GM12878 (cell line): ENCODE measurements around the gene PKLR. TPM values are rescaled to one million over a fixed set of nuclear protein-coding genes. Genes with fewer than 3 reads are reported as not detected.

Source experiments
- ATAC-seq: fragments of 200-7000 bp; cut with Tn5 transposase; 3 replicates; pipeline ENCODE4 v1.9.1; 2020; ENCODE audit warnings: mild to moderate bottlenecking, moderate library complexity
- BruUV-seq: library from RNA; stranded (reverse); fragments of 400-500 nt; replicated peaks from 2 replicates; lab custom pipeline; 2021; lab: Mats Ljungman, UMichigan
- CTCF ChIA-PET: fragments of 300-600 bp; sonication (Branson Sonifier 250); formaldehyde crosslinking; extraction: SDS; loops from one replicate; lab custom pipeline; 2021; ENCODE audit warnings: inconsistent platforms; lab: Yijun Ruan, JAX
- POLR2A ChIA-PET: fragments of 350-600 bp; formaldehyde crosslinking; extraction: SDS; loops from one replicate; lab custom pipeline; 2021; ENCODE audit warnings: inconsistent platforms; lab: Charles Lee
- RAD21 ChIA-PET: fragments of 300-600 bp; sonication (Branson Sonifier 250); formaldehyde crosslinking; loops from one replicate; lab custom pipeline; 2023; ENCODE audit warnings: antibody characterized with exemption; ENCODE audit not compliant: unreplicated experiment; lab: Charles Lee
- SMC1A ChIA-PET: fragments of 300-600 bp; sonication (Branson Sonifier 250); formaldehyde crosslinking; loops from one replicate; lab custom pipeline; 2023; ENCODE audit not compliant: unreplicated experiment, uncharacterized antibody; lab: Charles Lee
- DNase-seq: peaks from one replicate; pipeline ENCODE4 v3.0.0-alpha.2; 2011; ENCODE audit warnings: low read depth, low spot score
- FAIRE-seq: peaks from 3 replicates; lab custom pipeline; 2011; peaks lifted over from hg19 to GRCh38; lab: Jason Lieb, UNC
- H2AFZ ChIP-seq: 2 replicates; pipeline ENCODE4 v1.6.0; 2011; ENCODE audit warnings: low read depth, low read length, control low read depth; ENCODE audit not compliant: control insufficient read depth
- H3K27ac ChIP-seq: 2 replicates; pipeline ENCODE4 v1.5.1; 2011; ENCODE audit warnings: control low read depth; ENCODE audit not compliant: control insufficient read depth, insufficient read depth
- H3K27me3 ChIP-seq, 2 experiments: replicated peaks in 1 of 2; 2 replicates each; pipeline versions ENCODE4 v1.6.0 to v1.6.1; 2011; ENCODE audit warnings: low read length in 1 of 2; ENCODE audit not compliant: control insufficient read depth in 2 of 2, insufficient read depth in 2 of 2
- H3K36me3 ChIP-seq, 2 experiments: 2 replicates each; pipeline ENCODE4 v1.5.1; 2011; ENCODE audit warnings: low read length in 1 of 2; ENCODE audit not compliant: control insufficient read depth in 2 of 2, insufficient read depth in 2 of 2
- H3K4me1 ChIP-seq: 2 replicates; pipeline ENCODE4 v1.6.1; 2011; ENCODE audit warnings: mild to moderate bottlenecking, low read length, moderate library complexity, mixed read lengths; ENCODE audit not compliant: control insufficient read depth, insufficient read depth
- H3K4me2 ChIP-seq: 2 replicates; pipeline ENCODE4 v1.6.0; 2011; ENCODE audit warnings: control low read depth; ENCODE audit not compliant: control insufficient read depth, insufficient read depth
- H3K4me3 ChIP-seq: fragments of 200-600 bp; sonication (generic); 2 replicates; pipeline ENCODE4 v1.5.1; 2016
- H3K79me2 ChIP-seq: 2 replicates; pipeline ENCODE4 v1.6.0; 2011; ENCODE audit warnings: low read length; ENCODE audit not compliant: control insufficient read depth, insufficient read depth
- H3K9ac ChIP-seq: 2 replicates; pipeline ENCODE4 v1.8.0; 2011; ENCODE audit warnings: low read length, control low read depth, mixed read lengths; ENCODE audit not compliant: control insufficient read depth, insufficient read depth
- H3K9me3 ChIP-seq: replicated peaks from 3 replicates; pipeline ENCODE4 v1.5.1; 2011; ENCODE audit warnings: mild to moderate bottlenecking, low read length; ENCODE audit not compliant: control insufficient read depth, insufficient read depth
- H4K20me1 ChIP-seq: 2 replicates; pipeline ENCODE4 v1.6.0; 2011; ENCODE audit not compliant: control insufficient read depth, insufficient read depth
- CEBPZ ChIP-seq: fragments of 150-350 bp; IDR thresholded peaks from 2 replicates; pipeline ENCODE4 v1.6.1; 2016; ENCODE audit warnings: low read depth, low read length
- FOXK2 ChIP-seq: fragments of 450-650 bp; IDR thresholded peaks from 2 replicates; pipeline ENCODE4 v1.6.1; 2017; ENCODE audit warnings: mild to moderate bottlenecking, moderate library complexity
- HDGF ChIP-seq: fragments of 450-650 bp; IDR thresholded peaks from 2 replicates; pipeline ENCODE4 v1.6.1; 2016; ENCODE audit warnings: antibody characterized with exemption
- IRF4 ChIP-seq: IDR thresholded peaks from 2 replicates; pipeline ENCODE4 v1.6.1; 2011; ENCODE audit warnings: low read depth, low read length
- PBX3 ChIP-seq: IDR thresholded peaks from 2 replicates; pipeline ENCODE4 v1.6.1; 2011; ENCODE audit warnings: mild to moderate bottlenecking, low read depth, low read length, moderate library complexity; ENCODE audit not compliant: insufficient replicate concordance
- POU2F2 ChIP-seq: IDR thresholded peaks from 3 replicates; pipeline ENCODE4 v1.6.1; 2011; ENCODE audit warnings: low read depth, mild to moderate bottlenecking, low read length, borderline replicate concordance
- RAD21 ChIP-seq: IDR thresholded peaks from 2 replicates; pipeline ENCODE4 v1.6.1; 2011; ENCODE audit warnings: mild to moderate bottlenecking, low read depth, low read length, moderate library complexity; ENCODE audit not compliant: insufficient read depth
- RELA ChIP-seq: fragments of 450-650 bp; IDR thresholded peaks from 2 replicates; pipeline ENCODE4 v1.8.0; 2014; ENCODE audit warnings: borderline replicate concordance; ENCODE audit not compliant: partially characterized antibody
- SKIL ChIP-seq: fragments of 450-650 bp; IDR thresholded peaks from 2 replicates; pipeline ENCODE4 v1.6.1; 2017; ENCODE audit warnings: mild to moderate bottlenecking, low read depth, inconsistent platforms; ENCODE audit not compliant: poor library complexity, severe bottlenecking
- SRF ChIP-seq, 2 experiments: IDR thresholded peaks; 2 replicates each; pipeline ENCODE4 v1.6.1; 2011; ENCODE audit warnings: low read depth in 2 of 2, low read length in 2 of 2, mild to moderate bottlenecking in 1 of 2, moderate library complexity in 1 of 2
- STAT1 ChIP-seq: fragments of 450-650 bp; conservative IDR thresholded peaks from 2 replicates; pipeline ENCODE4 v1.6.1; 2014; ENCODE audit warnings: antibody characterized with exemption, mild to moderate bottlenecking
- STAT3 ChIP-seq: IDR thresholded peaks from 2 replicates; pipeline ENCODE4 v1.6.1; 2011; ENCODE audit warnings: low read depth, low read length, improper control_type of control experiment
- TCF12 ChIP-seq: IDR thresholded peaks from 2 replicates; pipeline ENCODE4 v1.6.1; 2011; ENCODE audit warnings: low read depth, mild to moderate bottlenecking, low read length
- YBX1 ChIP-seq: fragments of 450-650 bp; IDR thresholded peaks from 2 replicates; pipeline ENCODE4 v1.6.1; 2016; ENCODE audit warnings: antibody characterized with exemption
- WGBS: methylation state at CpG from one replicate; pipeline ENCODE4 v1.1.6; 2016; ENCODE audit warnings: low lambda C conversion rate; ENCODE audit not compliant: insufficient replicate concordance, insufficient coverage; ENCODE audit errors: missing lambda C conversion rate; 5-methylcytosine and 5-hydroxymethylcytosine counted together
- in situ Hi-C: fragments of 300-500 bp; cut with MboI; formaldehyde crosslinking; loops from 9 replicates; pipeline ENCODE4 v1.14.3; 2018; ENCODE audit warnings: mixed read lengths
- intact Hi-C: fragments of 100-400 bp; cut with micrococcal nuclease; formaldehyde crosslinking; loops from one replicate; pipeline ENCODE4 v1.14.2; 2022; ENCODE audit not compliant: unreplicated experiment
- polyA plus RNA-seq, 11 experiments: library from polyadenylated mRNA; depleted of rRNA in 4 of 11; unstranded in 6 of 11; stranded (reverse) in 5 of 11; fragments of >200 nt; fragmentation: Nextera tagmentation in 4 of 11; fragmentation: Illumina TruSeq in 1 of 11; extraction: Ambion mirVana in 4 of 11; extraction: Trizol in 1 of 11; gene quantifications; 1 replicate in 1 of 11; 2 replicates in 10 of 11; pipeline versions ENCODE4 v1.2.1 to v1.2.3, GENCODE V29; 2011 to 2016; ENCODE audit warnings: inconsistent platforms in 2 of 11, missing spikeins in 2 of 11, low read depth in 1 of 11
- total RNA-seq, 4 experiments: library from RNA; depleted of rRNA in 3 of 4; stranded (reverse); fragments of >200 nt in 3 of 4; fragmentation: Illumina TruSeq in 1 of 4; extraction: Trizol in 1 of 4; gene quantifications; 2 replicates each; pipeline versions ENCODE4 v1.2.1 to v1.2.3, GENCODE V29; 2013 to 2021

The PKLR gene
- total and polyA plus RNA-seq, 10 of the 15 experiments (the other 5 are each of a cell fraction or from before 2014, with no cell fraction given): 0.04 to 0.15 (median 0.08) TPM; not detected in 7

GRCh38 chr1:155266553-155266952 lies 34.7 kb downstream of the PKLR start (continued):
- no peak for TF ChIP-seq PBX3
- no peak for TF ChIP-seq POU2F2
- TF ChIP-seq YBX1: no peak
- TF ChIP-seq, all 136 proteins: peak for 0

- in situ Hi-C loops: no loop called here
These were observed 38.2 kb downstream of the PKLR start for GRCh38 chr1:155263067-155263466.

More at GRCh38 chr1:155263067-155263466, 38.2 kb downstream of the PKLR start:
- SMC1A ChIA-PET: interaction anchor here (1.3 kb wide), 1 partner anchor 9 kb away, joined by 11 read pairs; the partner anchor contains the start of gene CLK2
- no peak overlapping the region for H3K4me2 ChIP-seq
- no peak for FAIRE-seq
- H3K4me1 ChIP-seq: peaks cover 7% of the 10 kb centered on the region
- H3K9ac ChIP-seq: no peak overlapping the region
- CTCF ChIA-PET: interaction anchor here (1.2 to 5.7 kb wide), 2 partner anchors 9 to 12 kb away, joined by 3 to 51 read pairs; no protein-coding TSS in a partner anchor
- H3K9me3 ChIP-seq: no peaks in the 10 kb centered on the region
- intact Hi-C loops: no loop called here
- no TSS peak for BruUV-seq
- peaks cover 20% of the 10 kb centered on the region for H3K79me2 ChIP-seq
- no peaks in the 10 kb centered on the region for H4K20me1 ChIP-seq
- H3K36me3 ChIP-seq: peaks cover 18 to 24% of the 10 kb centered on the region in 2 experiments; a peak in 3 of 4 replicates
- H3K4me3 ChIP-seq: no peak overlapping the region
- no peak for DNase-seq
- POLR2A ChIA-PET: interaction anchor here (0.7 to 1.6 kb wide), 4 partner anchors 9 to 53 kb away, joined by 3 to 5 read pairs (median 4); partner anchors contain the start of gene CLK2
- no peak overlapping the region; the same call in 1 of the 2 replicates for H3K27ac ChIP-seq
- RAD21 ChIA-PET: no interaction called here
- H2AFZ ChIP-seq: no peak overlapping the region
- 94% methylated on average over 11 of the region's 11 CpGs for WGBS
- no peaks in the 10 kb centered on the region for H3K27me3 ChIP-seq
- TF ChIP-seq SRF (IDR thresholded peaks at IDR 0.05; ENCODE audit: low read depth in 2 of 2, low read length in 2 of 2): no peak
- TF ChIP-seq STAT1: no peak
- no peak for TF ChIP-seq RAD21
- no peak for TF ChIP-seq SKIL
- TF ChIP-seq FOXK2: no peak
- no peak for TF ChIP-seq IRF4
- TF ChIP-seq HDGF: no peak
- TF ChIP-seq CEBPZ: no peak
- no peak for TF ChIP-seq STAT3
- TF ChIP-seq RELA: no peak
- no peak for TF ChIP-seq TCF12
- no peak for ATAC-seq
